Stimulated activated CD4-positive, alpha-beta T cell treated with anti-CD3 and anti-CD28 coated beads, Interleukin-15, amount 100 ng/mL, for 48 hours (primary cell): Measurements from ENCODE around the gene DHX16.

Source experiments
- DNase-seq, 2 donors: peaks; one replicate each; pipeline ENCODE4 v3.0.0-alpha.2; 2020; ENCODE audit warnings: low read depth in 2 of 2

Gene DHX16

DNA sequence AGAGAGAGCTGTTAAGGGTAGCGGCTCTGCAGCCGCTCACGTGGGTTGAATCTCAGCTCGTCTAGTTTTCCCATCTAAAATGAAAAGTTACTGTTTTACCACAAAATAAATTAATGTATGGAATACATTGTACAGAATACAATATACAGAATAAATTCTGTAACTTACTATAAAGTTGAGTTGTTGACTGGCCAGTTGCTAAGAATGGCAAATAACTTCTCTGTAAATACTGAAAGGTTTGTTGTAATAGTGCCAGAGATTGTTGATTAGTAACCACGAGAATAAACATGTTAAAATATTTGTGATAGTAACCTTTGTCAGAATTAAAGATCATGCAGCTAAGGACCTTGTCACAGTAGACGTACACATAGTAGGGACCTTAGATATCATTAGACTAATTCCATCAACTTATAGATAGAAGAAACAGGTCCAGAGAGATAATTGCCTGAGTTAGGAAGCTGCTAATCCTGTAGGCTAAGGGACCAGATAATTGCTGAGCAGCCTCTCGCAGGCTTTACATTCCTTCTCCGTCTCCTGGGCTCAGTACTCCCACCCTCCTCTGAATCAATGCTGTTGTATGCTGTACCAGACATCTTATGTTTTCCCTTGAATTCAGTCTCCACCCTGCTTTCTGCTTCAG, 18.5 kb upstream of the DHX16 start:
- no peak for DNase-seq

DNA sequence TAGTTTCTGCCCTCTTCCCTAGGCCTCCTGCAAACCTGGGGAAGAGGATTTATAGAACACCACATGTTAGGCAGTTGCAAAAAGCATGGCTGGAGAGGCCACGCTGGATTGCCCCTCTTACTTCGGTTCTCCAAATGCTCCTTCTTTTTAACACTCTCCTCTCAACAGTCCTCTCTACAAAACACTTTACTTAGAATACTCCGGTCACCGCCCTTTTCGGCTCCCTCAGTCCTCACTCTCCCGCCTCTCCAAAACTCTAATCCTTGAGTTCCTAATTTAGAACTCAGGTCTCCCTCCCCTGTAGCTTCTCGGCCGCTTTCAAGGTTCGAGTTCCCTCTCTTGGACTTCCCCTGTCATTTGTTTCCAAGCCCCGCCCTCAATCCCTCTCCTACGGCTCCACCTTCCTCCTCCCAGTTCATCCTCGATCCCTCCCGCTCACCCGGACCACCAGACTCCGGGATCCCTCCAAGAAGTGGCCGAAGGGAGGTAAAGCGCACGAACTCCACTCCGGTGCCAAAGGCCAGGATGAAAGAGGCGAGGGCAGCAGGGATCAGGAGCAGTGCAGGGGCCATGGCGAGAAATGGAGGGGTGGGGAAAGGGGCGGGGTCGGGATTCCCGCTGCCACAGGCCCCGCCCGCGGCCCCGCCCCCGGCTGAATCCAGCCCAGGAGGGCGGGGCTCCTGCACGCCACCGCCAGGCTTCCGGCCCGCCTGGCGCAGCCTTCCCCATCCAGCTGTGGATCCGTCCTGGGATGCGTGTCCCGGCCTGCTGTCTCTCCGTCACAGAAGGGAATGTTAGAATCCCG, 17.8 kb upstream of the DHX16 start, which contains the start of gene NRM:
NRM (minus strand) TSS at position 582 of the 805 bp plus-strand sequence; CDS start at position 572, 10 bp downstream.
- peak; percentile 38 to 74 for DNase-seq

DNA sequence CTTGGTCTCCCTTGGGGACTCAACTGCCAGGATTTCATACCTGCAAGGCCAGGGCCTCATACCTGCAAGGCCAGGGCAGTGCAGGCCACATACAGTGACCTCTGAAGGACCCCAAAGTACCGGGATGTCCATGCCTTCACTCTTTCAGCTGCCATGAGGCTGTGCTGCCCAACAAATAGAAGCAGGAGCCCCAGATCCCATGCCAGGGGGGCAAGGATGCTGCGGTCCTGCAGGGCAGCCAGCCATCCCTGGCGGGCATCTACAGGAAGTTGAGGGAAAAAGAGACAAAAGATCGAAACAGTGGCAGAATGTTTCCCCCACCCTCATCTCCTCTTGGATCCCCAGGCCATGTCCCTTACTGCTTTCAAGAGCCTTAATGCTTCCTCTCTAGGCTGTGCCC, 17.2 kb upstream of the DHX16 start:
- no peak for DNase-seq

DNA sequence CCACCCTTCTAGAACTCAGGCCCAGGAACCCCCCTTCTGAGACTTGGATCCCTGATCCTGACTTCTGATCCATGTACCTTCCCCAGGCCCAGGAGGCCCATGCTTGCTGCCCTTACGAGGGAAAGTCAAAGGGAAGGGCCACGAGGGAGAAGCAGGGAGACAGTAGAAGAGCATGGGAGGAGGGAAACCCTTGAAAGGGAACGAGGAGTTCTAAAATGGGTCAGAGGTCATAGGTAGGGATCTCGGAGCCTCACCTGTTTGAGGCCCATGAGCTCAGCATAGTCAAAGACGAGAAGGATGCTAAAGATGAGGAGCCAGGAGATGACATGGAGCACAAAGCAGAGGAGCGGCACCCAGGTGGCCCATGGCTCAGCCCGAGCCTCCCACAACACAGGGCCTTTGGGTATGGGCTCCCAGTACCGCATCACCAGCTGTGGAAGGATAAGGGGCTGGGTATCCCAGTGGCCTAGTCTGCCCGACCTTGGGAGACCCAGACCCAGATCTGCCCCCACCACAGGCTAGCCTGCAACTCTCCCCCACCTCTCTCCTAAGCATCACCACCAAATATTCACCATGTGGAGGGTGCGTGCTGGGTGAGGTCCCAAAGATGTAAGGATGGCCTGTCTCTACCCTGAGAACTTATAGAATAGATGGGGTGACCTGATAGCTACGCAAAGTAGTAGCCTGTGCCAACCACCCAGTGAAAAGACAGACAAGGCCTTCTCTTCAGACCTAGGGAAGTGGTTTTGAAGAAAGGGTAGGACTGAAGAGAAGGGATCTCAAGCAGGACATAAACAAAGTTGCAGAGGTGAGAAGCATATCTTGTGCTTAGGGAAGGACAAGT, 16.4 kb upstream of the DHX16 start:
- no peak for DNase-seq

DNA sequence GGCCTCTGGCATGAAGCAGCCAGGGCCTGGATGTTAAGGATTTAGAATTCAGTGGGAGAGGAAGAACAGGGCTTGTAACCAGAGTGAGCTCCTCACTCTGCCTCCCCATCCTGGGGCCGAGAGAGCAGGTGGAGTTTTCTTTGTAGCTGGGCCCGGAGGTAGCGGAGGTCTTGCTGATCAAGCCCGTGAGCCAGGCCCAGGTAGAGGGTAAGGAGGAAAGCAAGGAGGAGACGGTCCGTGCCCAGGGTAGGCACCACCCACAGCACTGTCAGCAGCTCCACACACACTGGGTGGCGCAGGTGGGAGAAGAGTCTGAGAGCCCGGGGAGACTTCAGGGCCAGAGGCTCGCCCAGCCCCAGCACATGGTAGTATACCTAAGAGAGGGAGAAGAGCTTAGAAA, 15.8 kb upstream of the DHX16 start:
- no peak for DNase-seq

DNA sequence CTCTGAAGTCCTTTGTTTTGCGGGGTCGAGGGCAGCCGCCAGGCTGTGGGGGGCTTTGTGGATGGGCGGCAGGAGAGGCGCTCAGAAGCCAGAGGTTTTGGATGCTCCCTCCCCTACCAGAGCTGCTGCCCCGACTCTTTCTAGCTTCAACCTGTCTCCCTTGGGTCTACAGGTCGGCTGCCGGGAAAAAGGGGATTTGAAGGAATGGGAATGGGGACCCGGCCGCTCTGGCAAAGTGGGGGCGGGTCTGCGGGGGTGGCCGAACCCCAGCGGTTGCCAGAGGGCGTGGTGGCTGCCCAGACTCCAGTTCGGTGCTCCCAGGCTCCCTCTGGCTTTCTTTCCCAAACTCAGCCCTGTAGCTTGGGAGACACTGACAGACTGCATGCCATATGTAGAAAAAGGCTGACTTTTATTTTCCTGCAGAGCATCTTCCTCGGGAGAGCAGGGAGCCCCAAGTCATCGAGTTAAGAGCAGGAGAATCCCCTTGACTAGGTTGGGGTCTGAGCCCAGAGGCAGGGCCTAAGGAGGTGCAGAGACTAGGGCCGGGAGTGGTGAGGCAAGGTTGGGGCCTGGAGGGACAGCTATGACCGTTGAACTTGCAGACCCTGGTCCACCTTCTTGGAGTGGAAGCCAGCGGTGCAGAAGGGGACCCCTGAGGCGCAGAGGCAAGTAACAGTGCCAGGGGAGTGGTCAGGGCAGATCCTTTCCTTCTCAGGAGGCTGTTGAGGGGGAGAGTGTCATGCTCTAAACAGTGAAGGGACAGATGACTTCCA, 15.0 kb upstream of the DHX16 start:
- no peak for DNase-seq

DNA sequence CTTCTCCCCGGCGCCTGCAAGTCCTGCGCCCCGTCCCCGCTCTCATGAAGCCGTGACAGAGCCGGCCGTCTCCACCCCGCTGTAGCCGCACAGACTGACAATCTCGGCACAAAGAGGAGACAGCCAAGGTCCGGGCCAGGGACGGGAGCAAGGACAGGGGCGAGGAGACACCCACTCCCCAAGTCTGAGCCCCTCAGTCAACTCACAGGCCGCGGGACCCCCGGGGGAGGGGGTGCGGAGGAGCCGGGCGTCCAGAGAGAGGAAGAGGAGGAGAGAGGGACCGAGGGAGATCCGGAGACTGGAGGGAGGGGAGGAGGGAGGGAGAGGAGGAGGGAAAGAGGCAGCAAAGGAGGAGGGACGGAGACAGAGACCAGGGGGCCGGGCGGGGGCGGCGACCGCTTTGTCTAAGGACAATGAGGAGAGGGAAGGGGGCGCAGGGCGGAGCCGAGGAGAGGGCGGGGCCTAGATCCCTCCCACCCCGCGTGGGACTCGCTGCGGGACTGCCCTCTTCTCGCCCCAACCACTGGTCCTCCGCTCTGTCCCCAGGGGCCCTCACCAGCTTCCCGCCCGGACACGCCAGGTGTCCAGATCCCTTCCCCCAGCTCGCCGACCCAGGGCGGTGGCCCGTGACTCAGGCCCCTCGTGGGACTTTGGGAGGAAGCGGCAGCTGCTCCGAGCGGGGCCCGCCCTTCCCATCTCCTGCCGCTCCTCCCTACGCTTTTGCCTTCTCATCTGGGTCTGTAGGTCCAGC, 14.3 kb upstream of the DHX16 start:
- peak; percentile 76 to 80 for DNase-seq

DNA sequence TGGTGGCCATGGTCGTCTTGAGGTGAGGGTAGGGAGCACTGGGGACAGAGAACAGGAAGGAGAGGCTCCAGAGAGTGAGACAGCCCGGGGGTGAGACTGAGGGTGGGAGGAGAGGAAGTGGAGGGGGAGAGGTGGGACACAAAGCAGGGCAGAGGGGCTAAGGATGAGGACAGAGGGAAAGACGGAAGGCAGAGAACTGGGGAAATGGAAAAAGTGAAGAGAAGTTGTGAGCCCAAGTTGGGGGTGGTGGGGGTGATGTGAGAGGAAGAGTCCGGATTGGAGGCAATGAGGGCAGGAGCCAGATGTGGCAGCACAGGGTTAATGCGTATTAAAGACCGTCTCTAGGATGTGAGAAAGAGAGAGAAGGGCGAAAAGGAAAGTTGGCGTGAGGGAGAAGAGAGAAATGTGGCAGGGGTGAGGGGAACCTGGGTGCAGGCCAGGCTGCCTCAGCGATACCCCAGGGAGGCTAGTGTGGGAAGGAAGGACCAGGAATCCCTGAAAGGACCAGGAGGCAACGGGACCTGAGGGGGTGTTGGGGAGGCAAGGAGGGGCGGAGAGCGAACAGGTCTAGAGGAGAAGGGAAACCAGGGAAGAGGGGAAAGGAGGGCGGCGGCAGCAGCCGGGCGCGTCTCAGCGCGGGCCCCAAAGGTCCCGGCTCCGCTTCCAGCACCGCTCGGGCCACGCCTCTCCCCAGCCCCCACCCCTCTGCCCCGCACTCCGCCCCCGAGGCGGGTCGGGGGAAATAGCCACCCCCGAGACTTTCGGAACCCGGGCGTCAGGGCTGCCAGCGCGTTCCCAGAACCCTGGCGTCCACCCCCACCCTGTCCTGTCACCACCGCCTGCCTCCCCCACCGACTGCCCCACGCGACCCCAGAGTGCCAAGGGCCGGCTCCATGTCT, 13.5 kb upstream of the DHX16 start, which contains the start of gene PPP1R18:
PPP1R18 (minus strand) TSS at position 637 of the 899 bp plus-strand sequence; CDS start at position 10, 627 bp downstream.
- peak; percentile 69 to 83 for DNase-seq

DNA sequence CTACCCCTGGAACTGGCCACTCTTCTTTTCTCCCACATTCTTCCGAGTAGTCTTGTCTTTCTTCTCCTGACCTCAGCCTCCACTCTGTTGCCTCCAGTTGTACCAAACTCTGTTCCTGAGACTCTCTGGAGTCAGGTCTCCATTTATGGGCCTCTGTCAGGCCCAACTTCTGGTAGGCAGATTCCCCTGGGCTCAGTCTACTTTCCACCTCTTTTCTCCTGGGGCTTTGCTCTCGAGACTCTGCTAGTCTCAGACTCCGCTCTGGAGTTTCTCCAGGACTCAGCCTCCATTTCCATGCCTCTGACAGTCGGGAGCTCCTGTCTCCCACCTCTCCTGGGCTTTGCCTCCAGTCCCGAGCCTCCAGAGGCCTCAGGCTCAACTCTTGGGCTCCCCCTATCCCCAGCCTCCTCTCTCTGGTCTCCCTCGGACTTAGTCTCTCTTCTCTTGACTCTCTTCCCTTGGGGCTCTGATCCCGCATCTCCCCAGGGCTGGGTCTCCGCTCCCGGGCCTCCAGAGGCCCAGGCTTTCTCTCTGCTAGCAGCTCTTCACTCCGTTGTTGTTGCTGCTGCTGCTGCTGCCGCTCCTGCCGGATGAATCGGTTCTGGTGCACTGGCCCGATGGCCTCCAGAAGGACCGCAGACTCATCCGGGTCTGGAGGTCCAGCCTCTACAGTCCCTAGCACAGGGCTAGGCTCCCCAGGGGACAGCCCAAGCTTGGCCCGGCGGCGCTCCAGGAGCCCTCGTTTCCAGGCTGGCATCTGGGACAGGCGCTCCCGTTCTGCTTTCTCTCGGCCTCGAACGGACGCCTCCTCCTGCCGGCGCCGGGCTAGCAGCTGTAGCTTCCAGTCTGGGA, 12.6 kb upstream of the DHX16 start:
- DNase-seq: no peak

DNA sequence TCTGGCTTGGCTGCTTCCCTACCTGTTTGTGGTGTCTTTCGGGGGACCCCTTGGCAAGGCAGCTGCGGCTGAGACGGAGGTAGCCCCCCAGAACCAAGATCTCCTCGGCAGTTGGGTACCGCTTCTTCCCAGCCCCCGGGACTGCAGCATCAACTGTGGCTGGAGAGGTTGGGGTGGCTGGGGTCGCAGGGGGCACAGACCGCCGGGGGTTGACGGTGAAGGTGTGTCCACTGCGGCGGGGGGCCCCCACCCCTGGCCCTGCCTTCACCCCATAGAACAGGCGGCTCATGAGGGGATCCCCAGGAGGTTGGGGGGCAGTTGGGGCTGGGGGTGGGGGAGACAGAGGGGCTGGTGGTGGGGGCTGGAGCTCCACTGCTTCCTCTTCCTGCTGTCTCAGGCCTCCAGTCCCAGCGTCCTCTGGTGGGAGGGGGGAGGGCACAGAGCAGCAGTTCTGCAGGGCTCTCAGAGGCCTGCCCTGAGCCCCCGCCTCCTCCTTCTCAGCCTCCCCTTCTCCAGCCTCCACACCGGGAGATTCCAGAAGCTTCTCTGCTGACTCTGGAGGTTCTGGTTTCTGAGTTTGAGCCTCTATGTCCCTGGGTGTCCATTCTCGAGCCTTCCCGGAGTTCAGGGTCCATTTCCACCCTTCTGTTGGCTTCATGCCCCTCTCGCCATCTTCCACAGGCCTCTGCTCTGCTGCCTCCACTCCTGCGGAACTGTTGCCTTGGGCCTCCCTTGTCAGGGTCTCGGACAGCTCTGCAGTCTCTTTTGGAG, 11.8 kb upstream of the DHX16 start:
- DNase-seq: peak in 1 of 2 donors; percentile 24

DNA sequence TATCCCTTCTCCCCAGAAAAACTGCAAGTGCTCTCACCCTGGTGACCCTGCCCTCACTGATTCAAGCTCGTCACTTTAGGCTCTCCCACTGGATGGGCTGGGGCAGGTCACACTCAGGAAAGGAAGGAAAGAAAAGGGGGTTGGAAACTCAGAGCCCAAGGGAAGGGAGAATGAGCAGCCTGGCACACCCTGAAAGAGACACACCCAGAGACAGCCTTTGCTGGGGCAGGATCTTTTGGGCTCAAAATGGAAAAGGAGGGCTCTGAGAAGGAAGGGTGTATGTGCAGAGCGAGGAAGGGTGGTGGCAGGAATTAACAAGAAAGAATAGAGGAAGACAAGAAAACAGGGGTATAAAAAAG, 11.2 kb upstream of the DHX16 start:
- no peak for DNase-seq

DNA sequence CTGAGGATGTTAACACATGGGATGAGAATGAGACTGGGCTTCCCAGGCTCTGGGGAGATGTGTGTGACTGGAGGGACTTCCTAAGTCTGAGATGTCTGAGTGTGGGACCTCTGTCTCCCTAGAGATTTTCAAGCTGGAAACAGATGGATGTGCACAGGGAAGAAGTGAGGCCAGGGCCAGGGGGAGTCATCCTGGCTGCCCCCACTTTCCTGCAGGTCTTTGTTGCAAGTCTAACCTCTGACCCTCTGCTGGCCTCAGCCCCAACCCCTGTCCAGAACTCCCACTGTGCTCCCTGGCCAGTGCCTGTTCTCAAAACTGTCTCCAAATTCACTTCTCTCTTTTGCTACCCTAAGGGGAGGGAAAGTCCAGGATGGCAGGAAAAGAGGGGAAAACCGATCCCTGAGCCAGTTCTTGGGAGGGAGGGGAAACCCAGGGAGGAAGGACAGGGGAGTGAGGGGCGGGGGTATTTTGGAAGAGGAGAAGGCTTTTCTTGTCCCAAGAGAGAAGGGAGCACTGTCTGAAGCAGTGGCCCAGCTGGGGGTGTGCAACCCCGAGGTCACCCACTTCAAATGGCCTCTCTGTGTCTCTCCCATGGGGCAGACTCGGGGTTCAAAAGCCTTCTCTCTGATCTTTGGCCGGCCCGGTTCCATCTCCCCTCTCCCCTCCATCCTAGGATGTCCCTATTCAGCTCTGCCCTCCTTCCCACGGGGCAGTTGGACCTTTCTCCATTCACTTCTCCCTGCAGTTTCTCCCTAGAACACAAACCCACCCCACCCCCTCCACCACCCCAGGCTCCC, 10.6 kb upstream of the DHX16 start:
- no peak for DNase-seq

DNA sequence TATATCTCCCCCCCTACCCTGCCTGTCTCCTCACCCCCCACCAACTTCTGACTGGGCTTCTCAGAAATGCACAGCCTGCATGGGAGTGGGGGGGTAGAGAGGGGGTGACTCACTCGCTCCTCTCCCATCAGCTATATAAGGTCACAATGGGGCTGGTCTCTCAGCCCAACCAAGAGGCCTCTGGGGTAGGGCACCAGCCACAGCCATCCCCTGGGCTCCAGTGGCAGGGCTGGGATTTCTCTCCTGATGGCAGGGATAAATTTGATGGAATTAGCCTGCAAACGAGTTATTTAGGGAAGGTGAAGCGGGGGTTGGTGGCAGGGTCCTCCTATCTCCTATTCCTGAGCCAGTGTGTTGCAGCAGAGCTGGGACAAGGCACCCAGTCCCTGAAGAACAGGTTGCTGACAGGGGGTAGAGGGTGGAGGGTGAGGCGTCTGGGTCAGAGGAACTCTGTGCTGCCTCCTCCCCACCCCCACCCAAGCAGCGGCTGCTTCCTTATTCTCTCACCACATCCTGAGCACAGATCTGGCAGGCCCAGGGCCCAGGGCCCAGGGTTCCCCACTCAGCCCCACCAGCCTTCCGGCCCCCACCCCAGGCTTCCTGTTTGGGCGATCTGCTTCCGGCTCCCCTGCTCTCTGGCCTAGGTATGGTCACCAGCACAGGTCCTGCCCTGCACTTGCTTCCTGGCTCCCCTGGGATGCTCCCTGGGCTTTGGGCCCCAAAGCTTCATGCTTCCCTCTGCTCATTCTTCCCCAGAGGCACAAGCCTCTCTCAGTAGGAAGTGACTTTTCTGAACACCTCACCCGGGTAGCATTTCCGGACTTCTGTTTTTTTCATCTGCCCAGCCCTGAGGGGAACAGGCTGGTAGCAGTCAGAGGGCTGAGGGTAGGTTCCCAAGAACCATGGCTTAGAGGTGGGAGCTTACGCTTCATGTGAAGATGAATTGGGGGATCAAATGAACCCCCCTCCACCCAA, 9.6 kb upstream of the DHX16 start:
- peak; percentile 82 for DNase-seq

DNA sequence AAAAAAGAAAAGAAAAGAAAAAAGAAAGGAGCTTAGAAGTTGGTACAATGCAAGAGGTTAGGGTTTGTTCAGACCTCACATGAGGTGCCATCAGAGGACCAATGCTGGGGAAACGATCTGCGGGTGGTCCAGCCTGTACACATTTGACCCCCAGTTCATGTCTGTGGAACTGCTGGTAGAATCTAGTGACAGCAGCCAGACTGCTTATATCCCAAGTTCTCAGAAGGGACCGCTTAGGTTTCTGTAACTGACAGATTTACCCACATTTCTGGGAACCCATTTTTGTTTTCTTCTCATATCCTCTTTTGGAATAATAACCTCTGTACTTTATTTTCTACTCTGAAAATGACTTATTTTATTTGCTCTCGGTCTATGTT, 8.9 kb upstream of the DHX16 start:
- no peak for DNase-seq

DNA sequence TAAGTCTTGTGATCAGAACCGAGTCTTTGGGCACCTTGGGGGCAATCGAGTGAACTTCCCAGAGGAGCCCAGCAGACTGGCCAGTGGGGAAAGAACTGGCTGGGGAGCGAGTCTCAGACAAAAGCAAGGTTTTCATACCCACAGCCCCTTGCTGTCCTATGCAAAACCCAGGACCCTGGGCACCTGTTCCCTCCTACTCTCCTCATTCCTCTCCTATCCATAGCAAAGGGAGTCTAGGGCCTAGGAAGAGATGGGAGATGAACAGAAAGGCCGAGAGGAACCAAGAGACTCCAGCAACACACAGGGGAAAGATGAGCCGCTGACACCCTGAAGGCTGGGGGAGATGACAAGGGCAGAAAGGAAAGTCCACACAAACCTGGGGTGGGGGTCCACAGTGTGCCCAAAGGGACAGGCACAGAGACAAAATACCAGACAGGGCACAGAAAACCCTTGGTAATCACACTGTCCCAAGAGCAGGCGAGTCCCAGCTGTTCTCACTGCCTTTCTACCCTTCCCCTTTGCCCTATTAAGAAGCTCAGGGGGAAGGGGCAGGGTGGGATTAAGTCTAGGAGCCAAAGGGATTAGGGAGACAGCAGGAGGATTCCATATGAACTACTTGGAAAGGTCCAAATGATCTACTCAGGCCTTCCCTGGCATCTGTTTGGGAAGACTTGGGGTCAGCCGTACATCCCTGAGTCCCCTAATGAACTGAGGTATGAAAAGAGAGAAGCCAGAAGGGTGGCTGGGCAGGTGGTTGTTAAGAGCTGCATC, 7.1 kb upstream of the DHX16 start:
- no peak for DNase-seq
